ENCODE results near the gene THUMPD3. TPM values are rescaled to one million over a fixed set of nuclear protein-coding genes. Genes with fewer than 3 reads are reported as not detected.

Gene THUMPD3
- total and polyA plus RNA-seq, 2 of the 4 experiments (the other 2 are of a cell fraction), result 28.2 to 43.9 TPM

DNA sequence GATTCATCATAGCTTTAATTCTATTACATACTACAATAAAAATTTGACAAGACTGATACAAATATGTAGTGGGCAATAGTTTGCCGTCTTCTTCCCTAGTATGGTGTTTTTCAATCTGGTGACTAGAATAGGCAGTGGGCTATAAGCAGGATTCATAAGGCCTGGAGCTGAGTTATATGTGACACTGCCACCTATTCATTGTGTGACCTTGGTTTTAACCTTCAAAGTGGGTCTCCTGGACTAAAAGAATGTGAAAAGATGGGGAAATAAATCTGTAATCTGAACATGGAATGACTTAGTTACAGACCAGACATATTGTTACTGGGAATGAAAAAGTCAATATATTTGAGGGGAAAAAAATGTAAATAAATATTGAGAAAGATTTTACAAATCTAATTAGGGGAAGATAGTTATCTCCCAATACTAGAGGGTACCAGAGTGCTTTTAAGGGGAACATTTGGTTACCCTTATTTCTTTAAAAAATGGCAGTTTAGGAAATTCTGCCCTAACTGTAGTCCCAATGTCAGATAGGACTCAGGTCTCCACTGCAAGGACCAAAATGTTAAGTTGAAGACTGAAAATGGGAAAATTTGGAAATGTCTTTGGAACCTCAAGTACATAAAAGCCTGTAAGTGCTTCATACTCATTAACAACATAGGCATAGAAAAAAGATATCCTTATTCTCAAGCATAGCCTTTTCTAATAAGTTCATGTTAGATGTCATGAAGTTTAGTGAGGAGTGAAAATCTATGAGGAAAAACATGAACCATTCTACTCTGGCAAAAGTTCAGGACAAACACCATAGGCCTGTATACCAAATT lies 23.9 kb downstream of the THUMPD3 start (continued):
- TF ChIP-seq, protein P1, sequence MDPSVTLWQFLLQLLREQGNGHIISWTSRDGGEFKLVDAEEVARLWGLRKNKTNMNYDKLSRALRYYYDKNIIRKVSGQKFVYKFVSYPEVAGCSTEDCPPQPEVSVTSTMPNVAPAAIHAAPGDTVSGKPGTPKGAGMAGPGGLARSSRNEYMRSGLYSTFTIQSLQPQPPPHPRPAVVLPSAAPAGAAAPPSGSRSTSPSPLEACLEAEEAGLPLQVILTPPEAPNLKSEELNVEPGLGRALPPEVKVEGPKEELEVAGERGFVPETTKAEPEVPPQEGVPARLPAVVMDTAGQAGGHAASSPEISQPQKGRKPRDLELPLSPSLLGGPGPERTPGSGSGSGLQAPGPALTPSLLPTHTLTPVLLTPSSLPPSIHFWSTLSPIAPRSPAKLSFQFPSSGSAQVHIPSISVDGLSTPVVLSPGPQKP (IDR thresholded peaks at IDR 0.05; ENCODE audit: borderline replicate concordance, low read depth, low read length), result no peak
- TF ChIP-seq NFE2L2 (IDR thresholded peaks at IDR 0.05; ENCODE audit: low read depth, low read length) (no peak), CHD1 (IDR thresholded peaks at IDR 0.05; ENCODE audit: low read depth, low read length) (no peak), FOS (IDR thresholded peaks at IDR 0.05; ENCODE audit: low read depth, low read length) (no peak), MXI1 (IDR thresholded peaks at IDR 0.05; ENCODE audit: borderline replicate concordance, low read depth, low read length) (no peak)

All from IMR-90 (cell line).